CD4-positive, alpha-beta T cell (primary cell): ENCODE measurements around the gene ZC3H7A. TPM values are rescaled to one million over a fixed set of nuclear protein-coding genes. Genes with fewer than 3 reads are reported as not detected.
"Not testable (repeated sequence)": the region's sequence is repeated elsewhere in the genome, so short reads cannot be mapped to it uniquely, and the experiment has no call there.

Experiments
- ATAC-seq: fragments of 200-7000 bp; cut with Tn5 transposase; one replicate; pipeline ENCODE4 v1.10.0; 2022; ENCODE audit warnings: mild to moderate bottlenecking; ENCODE audit not compliant: poor library complexity
- CTCF ChIA-PET: fragments of 350-600 bp; sonication (Branson Sonifier 250); formaldehyde crosslinking; loops from one replicate; lab custom pipeline; 2021; ENCODE audit warnings: antibody characterized with exemption, inconsistent platforms; lab: Charles Lee
- POLR2A ChIA-PET: fragments of 350-600 bp; sonication (Branson Sonifier 250); formaldehyde crosslinking; loops from one replicate; lab custom pipeline; 2021; ENCODE audit warnings: antibody characterized with exemption, inconsistent platforms; lab: Charles Lee
- DNase-seq, 14 experiments: peaks; one replicate each; pipeline ENCODE4 v3.0.0-alpha.2; 2013 to 2020; ENCODE audit warnings: mixed read lengths in 2 of 14
- H3K27ac ChIP-seq, 2 donors: one replicate each; pipeline versions ENCODE4 v1.5.1 to v1.7.0; 2013; ENCODE audit warnings: low read length in 2 of 2, low read depth in 1 of 2, mild to moderate bottlenecking in 1 of 2
- H3K27me3 ChIP-seq, 2 experiments: 1 replicate in 1 of 2; 2 replicates in 1 of 2; pipeline versions ENCODE4 v1.6.1 to v1.7.0; 2013; ENCODE audit warnings: low read length in 2 of 2, control low read depth in 1 of 2, mild to moderate bottlenecking in 1 of 2, moderate library complexity in 1 of 2; ENCODE audit not compliant: insufficient read depth in 2 of 2, control insufficient read depth in 1 of 2
- H3K36me3 ChIP-seq: one replicate; pipeline ENCODE4 v1.6.1; 2013; ENCODE audit warnings: low read length, control low read depth; ENCODE audit not compliant: insufficient read depth
- H3K4me1 ChIP-seq: one replicate; pipeline ENCODE4 v1.6.1; 2013; ENCODE audit warnings: low read length, control low read depth; ENCODE audit not compliant: insufficient read depth
- H3K4me3 ChIP-seq: one replicate; pipeline ENCODE4 v1.5.1; 2013; ENCODE audit warnings: mild to moderate bottlenecking, low read length, moderate library complexity
- H3K9me3 ChIP-seq, 2 experiments: 1 replicate in 1 of 2; 2 replicates in 1 of 2; pipeline versions ENCODE4 v1.6.1 to v1.7.0; 2013; ENCODE audit warnings: low read length in 2 of 2, mild to moderate bottlenecking in 2 of 2, control low read depth in 1 of 2, moderate library complexity in 1 of 2; ENCODE audit not compliant: control insufficient read depth in 1 of 2, insufficient read depth in 1 of 2
- H3K27ac Mint-ChIP-seq: one replicate; pipeline ENCODE4 v1.8.0; 2020; ENCODE audit warnings: mixed read lengths
- H3K27me3 Mint-ChIP-seq: one replicate; pipeline ENCODE4 v1.8.0; 2021; ENCODE audit warnings: mixed read lengths
- H3K36me3 Mint-ChIP-seq: one replicate; pipeline ENCODE4 v1.8.0; 2021; ENCODE audit warnings: low read depth, mixed read lengths
- H3K4me1 Mint-ChIP-seq: one replicate; pipeline ENCODE4 v1.8.0; 2021; ENCODE audit warnings: low read depth, mixed read lengths
- H3K4me3 Mint-ChIP-seq: one replicate; pipeline ENCODE4 v1.8.0; 2020; ENCODE audit warnings: mild to moderate bottlenecking, mixed read lengths
- H3K9me3 Mint-ChIP-seq: one replicate; pipeline ENCODE4 v1.8.0; 2020; ENCODE audit warnings: mixed read lengths
- CTCF ChIP-seq: fragments of 200-600 bp; IDR thresholded peaks from one replicate; pipeline ENCODE4 v1.8.0; 2022; ENCODE audit warnings: antibody characterized with exemption, mild to moderate bottlenecking
- intact Hi-C, 2 experiments: fragments of 100-400 bp; cut with DNase I in 1 of 2; cut with micrococcal nuclease in 1 of 2; formaldehyde crosslinking; loops; one replicate each; pipeline versions ENCODE4 v1.15.1 to v1.9.0; 2023 to 2025; cut with DNase I, micrococcal nuclease
- total RNA-seq, 174 experiments: library from RNA in 2 of 174; stranded (reverse) in 2 of 174; gene quantifications; one replicate each; pipeline ENCODE4 v1.2.3 and lab custom pipeline; 2021 to 2026

The ZC3H7A gene
- total RNA-seq, 2 experiments from 2014 or later, result 131 to 143 TPM

GRCh38 chr16:11792410-11793241, 4.4 kb downstream of the ZC3H7A start:
- Mint-ChIP-seq H3K36me3 (peaks cover 52% of the 10 kb centered on the region), H3K27ac (peak overlapping the region; percentile 91), H3K9me3 (no peaks in the 10 kb centered on the region), H3K4me3 (peak overlapping the region; percentile 81), H3K4me1 (peaks cover 75% of the 10 kb centered on the region), H3K27me3 (no peaks in the 10 kb centered on the region)
- H3K4me1 ChIP-seq, result peaks cover 63% of the 10 kb centered on the region
- peaks cover 3% of the 10 kb centered on the region for H3K36me3 ChIP-seq
- CTCF ChIA-PET, result interaction anchor here (1.0 kb wide), 1 partner anchor 78 kb away, joined by 4 read pairs; no protein-coding TSS in a partner anchor
- peak overlapping the region in 1 of 2 donors; percentile 54 for H3K27ac ChIP-seq
- DNase-seq (peak in 4 of 14 experiments; percentile 30 to 58 (median 51)), ATAC-seq (peak; percentile 31)
- POLR2A ChIA-PET, result interaction anchor here (1.0 to 1.4 kb wide), 2 partner anchors 10 to 50 kb away, joined by 3 to 15 read pairs; partner anchors contain the start of gene TXNDC11
- no peaks in the 10 kb centered on the region for H3K27me3 ChIP-seq
- intact Hi-C loops, result no loop called here
- H3K4me3 ChIP-seq, result no peak overlapping the region
- no peak for TF ChIP-seq CTCF
- no peaks in the 10 kb centered on the region for H3K9me3 ChIP-seq

- intact Hi-C loops, result no loop called here
- ChIA-PET POLR2A (interaction anchor here (0.9 to 1.4 kb wide), 3 partner anchors 14 to 49 kb away, joined by 3 to 15 read pairs (median 4); partner anchors contain the start of gene TXNDC11), CTCF (interaction anchor here (0.7 kb wide), 1 partner anchor 208 kb away, joined by 3 read pairs; no protein-coding TSS in a partner anchor)
- H3K4me3 ChIP-seq, result no peak overlapping the region
- ATAC-seq (no peak), DNase-seq (no peak)
- H3K4me1 ChIP-seq, result peaks cover 72% of the 10 kb centered on the region
- H3K36me3 Mint-ChIP-seq, result peaks cover 47% of the 10 kb centered on the region
- no peaks in the 10 kb centered on the region for H3K9me3 ChIP-seq
- peaks cover 83% of the 10 kb centered on the region for H3K4me1 Mint-ChIP-seq
- H3K27ac Mint-ChIP-seq, result peak overlapping the region; percentile 91
- H3K4me3 Mint-ChIP-seq, result peak overlapping the region; percentile 34
- H3K27me3 ChIP-seq, result no peaks in the 10 kb centered on the region
- no peaks in the 10 kb centered on the region for H3K9me3 Mint-ChIP-seq
- no peaks in the 10 kb centered on the region for H3K27me3 Mint-ChIP-seq
- TF ChIP-seq CTCF, result no peak
- peaks cover 3% of the 10 kb centered on the region for H3K36me3 ChIP-seq
- no peak overlapping the region for H3K27ac ChIP-seq
Observed at GRCh38 chr16:11791144-11791828, 5.8 kb downstream of the ZC3H7A start.

- peaks cover 3% of the 10 kb centered on the region for H3K36me3 ChIP-seq
- intact Hi-C loops, result loop anchor here in 1 of 2 experiments (10.0 kb wide), 1 partner anchor 286 kb away; no protein-coding TSS in a partner anchor
- TF ChIP-seq CTCF, result no peak
- Mint-ChIP-seq H3K36me3 (peaks cover 24% of the 10 kb centered on the region), H3K4me1 (peaks cover 73% of the 10 kb centered on the region), H3K4me3 (no peak overlapping the region), H3K27ac (peak overlapping the region; percentile 81), H3K27me3 (no peaks in the 10 kb centered on the region), H3K9me3 (no peaks in the 10 kb centered on the region)
- H3K27me3 ChIP-seq, result no peaks in the 10 kb centered on the region
- POLR2A ChIA-PET, result no interaction called here
- H3K4me3 ChIP-seq, result no peak overlapping the region
- CTCF ChIA-PET, result no interaction called here
- H3K9me3 ChIP-seq, result no peaks in the 10 kb centered on the region
- peaks cover 76% of the 10 kb centered on the region for H3K4me1 ChIP-seq
- ATAC-seq (peak; percentile 25), DNase-seq (no peak)
- H3K27ac ChIP-seq, result no peak overlapping the region
Observed at GRCh38 chr16:11788914-11789313, 8.1 kb downstream of the ZC3H7A start.

GRCh38 chr16:11784980-11785599, 12.0 kb downstream of the ZC3H7A start:
- H3K9me3 ChIP-seq, H3K4me3 Mint-ChIP-seq, ATAC-seq, H3K4me3 ChIP-seq, DNase-seq, H3K27me3 ChIP-seq, H3K9me3 Mint-ChIP-seq, H3K27me3 Mint-ChIP-seq: not testable (repeated sequence)
- POLR2A ChIA-PET, result interaction anchor here (5.1 to 8.1 kb wide), 2 partner anchors 11 to 42 kb away, joined by 50 to 163 read pairs; partner anchors contain the start of genes TXNDC11 and ZC3H7A
- Histone ChIP-seq H3K36me3 (peaks cover 13% of the 10 kb centered on the region), H3K27ac (peak overlapping the region in 1 of 2 donors; percentile 40), H3K4me1 (peaks cover 74% of the 10 kb centered on the region)
- peaks cover 31% of the 10 kb centered on the region for H3K36me3 Mint-ChIP-seq
- peaks cover 72% of the 10 kb centered on the region for H3K4me1 Mint-ChIP-seq
- intact Hi-C loops, result loop anchor here in 1 of 2 experiments (5.0 to 10.0 kb wide), 2 partner anchors 67 to 290 kb away; partner anchors contain the start of gene RSL1D1
- H3K27ac Mint-ChIP-seq, result peak overlapping the region; percentile 86
- CTCF ChIA-PET, result interaction anchor here (4.0 kb wide), 1 partner anchor 12 kb away, joined by 31 read pairs; the partner anchor contains the start of gene ZC3H7A
